ENCODE measurements around the gene BLOC1S6.

DNA sequence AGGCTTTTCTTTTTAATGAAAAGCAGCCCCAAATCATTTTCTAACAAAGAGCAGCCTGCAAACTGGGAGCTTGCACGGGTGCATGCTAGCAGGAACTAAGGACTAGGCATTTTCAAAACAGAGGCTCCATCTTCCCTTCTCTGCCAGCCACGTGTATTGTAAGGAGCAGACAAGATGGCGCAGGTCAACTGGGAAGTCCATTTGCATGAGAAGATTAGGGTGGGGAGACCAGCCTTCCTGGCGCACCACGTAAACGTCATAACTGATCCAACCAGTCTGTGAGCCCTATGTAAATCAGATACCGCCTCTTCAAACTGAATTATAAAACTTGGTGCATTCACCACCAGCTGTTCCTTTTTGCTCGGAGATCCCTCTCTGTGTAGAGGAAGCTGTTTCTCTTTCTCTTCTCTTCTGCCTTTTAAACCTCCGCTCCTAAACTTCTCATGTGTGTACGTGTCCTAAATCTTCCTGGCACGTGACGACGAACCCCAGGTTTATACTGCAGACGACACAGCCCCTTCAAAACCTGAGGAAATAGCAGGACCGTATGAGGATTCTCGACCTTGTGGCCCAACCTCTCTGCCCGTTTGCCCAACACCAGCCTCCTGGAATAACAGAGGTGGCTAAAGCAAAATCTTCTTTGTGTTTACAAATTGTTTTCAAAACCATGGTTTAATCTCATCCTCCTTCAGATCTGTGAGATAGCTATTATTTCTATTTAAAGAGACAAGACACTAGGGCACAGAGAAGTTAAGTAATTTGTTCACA, 38.2 kb upstream of the BLOC1S6 start:
- no peak for TF ChIP-seq POLR2A (IDR thresholded peaks at IDR 0.05)
- TF ChIP-seq, protein P1, sequence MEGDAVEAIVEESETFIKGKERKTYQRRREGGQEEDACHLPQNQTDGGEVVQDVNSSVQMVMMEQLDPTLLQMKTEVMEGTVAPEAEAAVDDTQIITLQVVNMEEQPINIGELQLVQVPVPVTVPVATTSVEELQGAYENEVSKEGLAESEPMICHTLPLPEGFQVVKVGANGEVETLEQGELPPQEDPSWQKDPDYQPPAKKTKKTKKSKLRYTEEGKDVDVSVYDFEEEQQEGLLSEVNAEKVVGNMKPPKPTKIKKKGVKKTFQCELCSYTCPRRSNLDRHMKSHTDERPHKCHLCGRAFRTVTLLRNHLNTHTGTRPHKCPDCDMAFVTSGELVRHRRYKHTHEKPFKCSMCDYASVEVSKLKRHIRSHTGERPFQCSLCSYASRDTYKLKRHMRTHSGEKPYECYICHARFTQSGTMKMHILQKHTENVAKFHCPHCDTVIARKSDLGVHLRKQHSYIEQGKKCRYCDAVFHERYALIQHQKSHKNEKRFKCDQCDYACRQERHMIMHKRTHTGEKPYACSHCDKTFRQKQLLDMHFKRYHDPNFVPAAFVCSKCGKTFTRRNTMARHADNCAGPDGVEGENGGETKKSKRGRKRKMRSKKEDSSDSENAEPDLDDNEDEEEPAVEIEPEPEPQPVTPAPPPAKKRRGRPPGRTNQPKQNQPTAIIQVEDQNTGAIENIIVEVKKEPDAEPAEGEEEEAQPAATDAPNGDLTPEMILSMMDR (IDR thresholded peaks at IDR 0.05 in 8 of 11, conservative IDR thresholded peaks at IDR 0.05 in 3 of 11) = no peak
- no peak for TF ChIP-seq POLR2AphosphoS5 (IDR thresholded peaks at IDR 0.05)
